ENCODE data around the gene CDK1.
"Not testable (repeated sequence)": the region's sequence is repeated elsewhere in the genome, so short reads cannot be mapped to it uniquely, and the experiment has no call there.

Gene CDK1

DNA sequence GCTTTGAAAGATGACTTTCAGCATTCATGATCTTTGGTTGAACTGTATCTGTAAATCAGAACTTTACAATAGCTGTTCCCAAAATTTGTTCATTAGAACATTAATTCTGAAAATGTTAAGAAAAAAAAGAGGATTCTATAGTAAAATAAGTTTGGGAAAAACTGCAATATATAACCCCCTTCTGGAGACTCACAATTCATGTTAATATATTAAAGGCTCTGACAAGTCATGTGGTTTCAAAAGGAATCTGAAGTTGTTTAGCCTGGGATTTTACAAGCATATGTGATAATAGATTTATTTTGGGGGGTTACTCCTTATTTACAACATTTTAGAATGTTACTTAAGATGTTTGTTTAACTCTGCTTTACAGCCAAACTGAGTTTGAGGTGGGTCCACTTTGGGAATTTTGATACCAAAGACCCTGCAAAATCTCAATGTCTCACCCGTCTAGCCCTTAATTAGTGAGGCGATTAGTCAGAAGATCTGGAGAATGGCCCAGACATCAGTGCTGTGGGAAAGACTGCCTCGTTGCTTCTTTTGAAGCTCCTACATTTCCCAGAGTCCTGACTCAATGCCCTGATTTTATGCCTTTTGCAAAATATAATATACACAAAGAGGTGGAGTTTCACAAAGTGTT is 40.0 kb downstream of the CDK1 start:
- no peak for DNase-seq

DNA sequence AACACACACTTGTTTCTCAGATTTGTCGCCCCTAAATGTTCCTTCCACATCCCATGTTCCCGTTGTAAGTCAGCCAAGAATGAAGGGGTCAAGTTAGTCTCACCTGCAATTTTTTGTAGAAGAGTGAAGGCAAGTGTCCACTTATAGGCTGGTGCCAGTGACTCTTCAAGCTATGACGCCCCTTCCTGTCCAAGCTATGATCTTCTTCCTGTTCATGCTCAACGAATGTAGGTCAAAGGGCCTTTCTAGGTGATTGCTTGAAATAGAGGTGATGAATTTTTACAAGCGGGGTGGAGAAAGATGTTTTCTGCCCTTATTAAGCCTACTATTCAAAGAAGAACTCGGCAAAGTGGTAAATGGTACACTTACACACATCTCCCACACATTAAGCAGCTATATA is 41.0 kb downstream of the CDK1 start:
- no peak for DNase-seq

- no peak for DNase-seq
Measured at GRCh38 chr10:60820093-60820754, 41.9 kb downstream of the CDK1 start.

- no peak for DNase-seq
Measured at GRCh38 chr10:60821656-60822055, 43.4 kb downstream of the CDK1 start.

GRCh38 chr10:60822809-60823208 is 44.5 kb downstream of the CDK1 start:
- DNase-seq, result no peak

DNA sequence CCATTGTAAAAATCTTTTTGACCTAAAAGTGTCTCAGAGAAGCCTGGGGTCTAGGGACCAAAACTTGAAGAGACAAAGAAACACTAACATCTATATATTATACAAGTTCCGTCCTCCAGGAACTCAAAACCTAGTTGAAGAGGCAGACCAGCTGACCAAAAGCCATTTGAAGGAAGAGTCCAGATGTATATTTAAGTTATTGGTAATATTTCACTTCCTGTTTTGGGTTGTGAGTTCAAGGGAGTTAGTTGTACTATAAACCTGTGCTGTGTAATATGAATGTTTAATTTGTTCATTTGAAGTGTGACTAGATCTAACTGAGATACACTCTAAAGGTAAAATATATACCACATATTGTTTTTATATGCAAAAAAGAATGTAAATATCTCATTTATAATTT is 45.0 kb downstream of the CDK1 start:
- no peak for DNase-seq

DNA sequence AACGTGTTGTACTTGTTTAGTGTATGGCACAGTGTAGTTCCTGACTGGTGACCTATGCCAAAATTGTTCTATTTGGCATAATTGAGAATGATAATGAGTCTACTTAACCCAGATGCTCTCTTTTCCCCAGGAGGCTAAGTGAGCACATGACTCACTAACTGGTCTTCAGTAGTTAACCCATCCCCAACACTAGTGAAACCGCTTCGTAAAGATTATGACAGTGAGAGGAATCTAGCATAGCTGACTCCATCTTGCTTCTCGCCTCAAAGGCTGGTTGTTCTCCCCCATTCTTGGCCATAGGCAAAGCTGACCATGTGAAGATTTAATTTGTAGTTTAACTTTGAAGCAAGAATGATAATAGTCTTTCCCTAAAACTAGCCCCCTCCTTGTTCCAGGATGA is 47.2 kb downstream of the CDK1 start:
- DNase-seq, result no peak

GRCh38 chr10:60827791-60828488 is 49.7 kb downstream of the CDK1 start:
- no peak for DNase-seq

DNA sequence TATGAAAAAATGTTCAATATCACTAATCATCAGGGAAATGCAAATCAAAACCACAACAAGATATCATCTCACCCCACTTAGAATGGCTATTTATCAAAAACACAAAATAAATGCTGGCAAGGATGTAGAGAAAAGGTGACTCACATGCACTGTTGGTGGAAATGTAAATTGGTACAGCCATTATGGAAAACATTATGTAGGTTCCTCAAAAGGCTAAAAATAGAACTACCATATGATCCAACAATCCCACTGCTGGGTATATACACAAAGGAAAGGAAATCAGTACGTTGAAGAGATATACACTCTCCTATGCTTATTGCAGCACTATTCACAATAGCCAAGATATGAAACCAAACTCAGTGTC is 50.2 kb downstream of the CDK1 start:
- DNase-seq, result peak; percentile 1

- DNase-seq, result not testable (repeated sequence)
Measured at GRCh38 chr10:60832136-60832535, 53.9 kb downstream of the CDK1 start.

- DNase-seq, result no peak
Measured at GRCh38 chr10:60834401-60834800, 56.1 kb downstream of the CDK1 start.

GRCh38 chr10:60835049-60835448 is 56.8 kb downstream of the CDK1 start:
- no peak for DNase-seq

- DNase-seq, result not testable (repeated sequence)
Measured at GRCh38 chr10:60841227-60841626, 62.9 kb downstream of the CDK1 start.

- DNase-seq, result no peak
Measured at GRCh38 chr10:60842694-60843093, 64.4 kb downstream of the CDK1 start.
